22Rv1 (cell line): Measurements from ENCODE around the gene UGT1A9.

Source experiments
- ZFX ChIP-seq: fragments of 450-650 bp; IDR thresholded peaks from 2 replicates; pipeline ENCODE4 v1.6.1; 2017; ENCODE audit warnings: antibody characterized with exemption, borderline replicate concordance
- TF ChIP-seq, protein P1 (sequence below): fragments of 450-650 bp; IDR thresholded peaks from 2 replicates; pipeline ENCODE4 v1.5.1; 2017; ENCODE audit warnings: mild to moderate bottlenecking

DNA sequence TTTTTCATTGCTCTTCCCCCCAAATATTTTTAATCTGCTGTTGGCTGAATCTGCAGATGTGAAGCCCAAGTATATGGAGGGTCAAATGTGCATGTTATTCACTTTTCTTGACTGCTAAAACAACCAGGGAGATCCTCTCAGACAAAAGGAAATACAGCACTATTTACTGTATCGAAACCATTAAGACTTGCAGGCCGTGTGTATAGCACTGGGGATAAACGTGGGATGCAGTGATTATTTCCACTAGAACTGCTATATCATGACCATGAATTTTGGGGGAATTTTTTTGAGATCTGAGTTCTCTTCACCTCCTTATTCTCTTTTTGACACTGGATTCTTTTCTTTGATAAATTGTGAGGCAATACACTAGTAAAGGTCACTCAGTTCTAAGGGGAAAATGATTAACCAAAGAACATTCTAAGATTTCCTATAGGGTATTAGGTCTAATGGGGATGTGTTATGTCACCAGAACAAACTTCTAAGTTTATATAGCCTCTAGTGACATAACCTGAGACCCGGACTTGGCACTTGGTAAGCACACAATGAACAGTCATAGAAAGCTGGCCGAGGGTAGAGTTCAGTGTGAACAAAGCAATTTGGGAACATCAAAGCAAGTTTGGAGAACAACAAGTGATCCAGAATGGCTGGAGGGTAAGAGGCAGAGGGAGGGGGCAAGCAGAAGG, 73.5 kb downstream of the UGT1A9 start:
- TF ChIP-seq, protein P1, sequence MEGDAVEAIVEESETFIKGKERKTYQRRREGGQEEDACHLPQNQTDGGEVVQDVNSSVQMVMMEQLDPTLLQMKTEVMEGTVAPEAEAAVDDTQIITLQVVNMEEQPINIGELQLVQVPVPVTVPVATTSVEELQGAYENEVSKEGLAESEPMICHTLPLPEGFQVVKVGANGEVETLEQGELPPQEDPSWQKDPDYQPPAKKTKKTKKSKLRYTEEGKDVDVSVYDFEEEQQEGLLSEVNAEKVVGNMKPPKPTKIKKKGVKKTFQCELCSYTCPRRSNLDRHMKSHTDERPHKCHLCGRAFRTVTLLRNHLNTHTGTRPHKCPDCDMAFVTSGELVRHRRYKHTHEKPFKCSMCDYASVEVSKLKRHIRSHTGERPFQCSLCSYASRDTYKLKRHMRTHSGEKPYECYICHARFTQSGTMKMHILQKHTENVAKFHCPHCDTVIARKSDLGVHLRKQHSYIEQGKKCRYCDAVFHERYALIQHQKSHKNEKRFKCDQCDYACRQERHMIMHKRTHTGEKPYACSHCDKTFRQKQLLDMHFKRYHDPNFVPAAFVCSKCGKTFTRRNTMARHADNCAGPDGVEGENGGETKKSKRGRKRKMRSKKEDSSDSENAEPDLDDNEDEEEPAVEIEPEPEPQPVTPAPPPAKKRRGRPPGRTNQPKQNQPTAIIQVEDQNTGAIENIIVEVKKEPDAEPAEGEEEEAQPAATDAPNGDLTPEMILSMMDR = no peak
- TF ChIP-seq ZFX = no peak
